DND-41 (cell line): ENCODE results near the gene EYA4.

ENCODE experiments used
- ATAC-seq: fragments of 200-7000 bp; cut with Tn5 transposase; 3 replicates; pipeline ENCODE4 v1.9.1; 2021; ENCODE audit warnings: low read depth; ENCODE audit not compliant: insufficient read depth
- DNase-seq: peaks from one replicate; pipeline ENCODE4 v3.0.0-alpha.2; 2020
- H2AFZ ChIP-seq: 2 replicates; pipeline ENCODE4 v1.6.0; 2012; ENCODE audit warnings: low read depth, low read length
- H3K27ac ChIP-seq: 2 replicates; pipeline ENCODE4 v1.5.1; 2012; ENCODE audit warnings: low read length, inconsistent platforms
- H3K27me3 ChIP-seq: fragments of 200-600 bp; sonication (generic); 2 replicates; pipeline ENCODE4 v1.6.0; 2012; ENCODE audit warnings: low read length, mild to moderate bottlenecking, inconsistent platforms; ENCODE audit not compliant: insufficient read depth, poor library complexity
- H3K36me3 ChIP-seq: 2 replicates; pipeline ENCODE4 v1.5.1; 2012; ENCODE audit warnings: low read length, inconsistent platforms; ENCODE audit not compliant: insufficient read depth
- H3K4me1 ChIP-seq: 2 replicates; pipeline ENCODE4 v1.5.1; 2012; ENCODE audit warnings: mild to moderate bottlenecking, low read length; ENCODE audit not compliant: insufficient read depth
- H3K4me2 ChIP-seq: 2 replicates; pipeline ENCODE4 v1.6.0; 2012; ENCODE audit warnings: mild to moderate bottlenecking, moderate library complexity, low read length, inconsistent platforms; ENCODE audit not compliant: insufficient read depth
- H3K4me3 ChIP-seq, 2 experiments: fragments of 200-600 bp in 1 of 2; shearing (Covaris generic) in 1 of 2; 2 replicates each; pipeline ENCODE4 v1.5.1; 2012 to 2016; ENCODE audit warnings: inconsistent platforms in 2 of 2, low read length in 2 of 2, mild to moderate bottlenecking in 2 of 2, low read depth in 1 of 2, moderate library complexity in 1 of 2
- H3K79me2 ChIP-seq: 2 replicates; pipeline ENCODE4 v1.6.0; 2012; ENCODE audit warnings: low read length, inconsistent platforms; ENCODE audit not compliant: insufficient read depth
- H3K9ac ChIP-seq: 2 replicates; pipeline ENCODE4 v1.6.0; 2012; ENCODE audit warnings: low read depth, mild to moderate bottlenecking, inconsistent platforms, low read length, moderate library complexity
- H3K9me3 ChIP-seq: 2 replicates; pipeline ENCODE4 v1.5.1; 2012; ENCODE audit warnings: low read length, moderate library complexity, mild to moderate bottlenecking, inconsistent platforms; ENCODE audit not compliant: insufficient read depth, severe bottlenecking
- H4K20me1 ChIP-seq: 2 replicates; pipeline ENCODE4 v1.6.0; 2012; ENCODE audit warnings: low read length; ENCODE audit not compliant: insufficient read depth
- CTCF ChIP-seq: IDR thresholded peaks from 2 replicates; pipeline ENCODE4 v1.5.1; 2012; ENCODE audit warnings: borderline replicate concordance, low read length, moderate library complexity, mild to moderate bottlenecking; ENCODE audit not compliant: poor library complexity, severe bottlenecking; ENCODE audit errors: extremely low read depth
- EZH2 ChIP-seq: IDR thresholded peaks from 3 replicates; pipeline ENCODE4 v1.6.1; 2012; ENCODE audit warnings: borderline replicate concordance, low read depth, mild to moderate bottlenecking, moderate library complexity, low read length, inconsistent platforms; ENCODE audit not compliant: severe bottlenecking

EYA4 gene

GRCh38 chr6:133547136-133547535 is 306.0 kb downstream of the EYA4 start:
- H3K36me3 ChIP-seq = no peaks in the 10 kb centered on the region
- no peak overlapping the region for H3K27ac ChIP-seq
- DNase-seq = no peak
- no peaks in the 10 kb centered on the region for H3K79me2 ChIP-seq
- no peak overlapping the region for H3K4me2 ChIP-seq
- TF ChIP-seq EZH2 (no peak), CTCF (no peak)
- peaks cover 5% of the 10 kb centered on the region for H3K27me3 ChIP-seq
- no peak overlapping the region for H3K9ac ChIP-seq
- no peak overlapping the region for H2AFZ ChIP-seq
- no peaks in the 10 kb centered on the region for H3K9me3 ChIP-seq
- ATAC-seq = no peak
- H3K4me1 ChIP-seq = no peaks in the 10 kb centered on the region
- H3K4me3 ChIP-seq = no peak overlapping the region
- no peaks in the 10 kb centered on the region for H4K20me1 ChIP-seq

- Histone ChIP-seq H3K9me3 (no peaks in the 10 kb centered on the region), H3K9ac (no peak overlapping the region), H3K79me2 (no peaks in the 10 kb centered on the region), H3K4me1 (no peaks in the 10 kb centered on the region), H3K4me3 (no peak overlapping the region), H3K4me2 (no peak overlapping the region), H2AFZ (no peak overlapping the region), H4K20me1 (no peaks in the 10 kb centered on the region), H3K27me3 (peaks cover 3% of the 10 kb centered on the region), H3K36me3 (no peaks in the 10 kb centered on the region), H3K27ac (no peak overlapping the region)
- no peak for ATAC-seq
- DNase-seq = no peak
- TF ChIP-seq EZH2 = no peak
- TF ChIP-seq CTCF = no peak
These were observed 307.4 kb downstream of the EYA4 start for GRCh38 chr6:133548423-133549159.

GRCh38 chr6:133549371-133549801 is 308.2 kb downstream of the EYA4 start:
- Histone ChIP-seq H3K4me2 (no peak overlapping the region), H2AFZ (no peak overlapping the region), H3K27me3 (peaks cover 3% of the 10 kb centered on the region), H3K9me3 (no peaks in the 10 kb centered on the region), H3K9ac (no peak overlapping the region), H3K36me3 (no peaks in the 10 kb centered on the region), H3K4me3 (no peak overlapping the region), H3K27ac (no peak overlapping the region), H3K79me2 (no peaks in the 10 kb centered on the region), H4K20me1 (no peaks in the 10 kb centered on the region), H3K4me1 (no peaks in the 10 kb centered on the region)
- DNase-seq = no peak
- TF ChIP-seq EZH2 (no peak), CTCF (no peak)
- ATAC-seq = no peak

GRCh38 chr6:133550026-133550425 is 308.9 kb downstream of the EYA4 start:
- DNase-seq (no peak), ATAC-seq (no peak)
- H4K20me1 ChIP-seq = no peaks in the 10 kb centered on the region
- no peak for TF ChIP-seq EZH2
- no peak overlapping the region for H3K4me2 ChIP-seq
- no peak overlapping the region for H3K4me3 ChIP-seq
- H3K4me1 ChIP-seq = no peaks in the 10 kb centered on the region
- H2AFZ ChIP-seq = no peak overlapping the region
- H3K79me2 ChIP-seq = no peaks in the 10 kb centered on the region
- no peaks in the 10 kb centered on the region for H3K9me3 ChIP-seq
- peaks cover 3% of the 10 kb centered on the region for H3K27me3 ChIP-seq
- no peak overlapping the region for H3K27ac ChIP-seq
- no peak overlapping the region for H3K9ac ChIP-seq
- H3K36me3 ChIP-seq = no peaks in the 10 kb centered on the region
